HUES6 (cell line): ENCODE data around the gene QPCTL.
"Not testable (repeated sequence)": the region's sequence is repeated elsewhere in the genome, so short reads cannot be mapped to it uniquely, and the experiment has no call there.

Experiments
- H3K27ac ChIP-seq: 2 replicates; pipeline ENCODE4 v1.7.0; 2013; ENCODE audit warnings: low read depth, mild to moderate bottlenecking, low read length, inconsistent platforms
- H3K27me3 ChIP-seq: 2 replicates; pipeline ENCODE4 v1.6.1; 2013; ENCODE audit warnings: low read length; ENCODE audit not compliant: control insufficient read depth, insufficient read depth
- H3K36me3 ChIP-seq: 2 replicates; pipeline ENCODE4 v1.6.1; 2013; ENCODE audit warnings: low read length; ENCODE audit not compliant: control insufficient read depth, insufficient read depth
- H3K4me1 ChIP-seq: 2 replicates; pipeline ENCODE4 v1.6.1; 2013; ENCODE audit warnings: low read length; ENCODE audit not compliant: control insufficient read depth, insufficient read depth
- H3K4me3 ChIP-seq: 2 replicates; pipeline ENCODE4 v1.5.1; 2013; ENCODE audit warnings: low read depth, low read length
- H3K9ac ChIP-seq: one replicate; pipeline ENCODE4 v1.6.1; 2013; ENCODE audit warnings: mild to moderate bottlenecking, low read length
- H3K9me3 ChIP-seq: 2 replicates; pipeline ENCODE4 v1.6.1; 2013; ENCODE audit warnings: low read depth, low read length; ENCODE audit not compliant: control insufficient read depth, insufficient read depth

Gene QPCTL

DNA sequence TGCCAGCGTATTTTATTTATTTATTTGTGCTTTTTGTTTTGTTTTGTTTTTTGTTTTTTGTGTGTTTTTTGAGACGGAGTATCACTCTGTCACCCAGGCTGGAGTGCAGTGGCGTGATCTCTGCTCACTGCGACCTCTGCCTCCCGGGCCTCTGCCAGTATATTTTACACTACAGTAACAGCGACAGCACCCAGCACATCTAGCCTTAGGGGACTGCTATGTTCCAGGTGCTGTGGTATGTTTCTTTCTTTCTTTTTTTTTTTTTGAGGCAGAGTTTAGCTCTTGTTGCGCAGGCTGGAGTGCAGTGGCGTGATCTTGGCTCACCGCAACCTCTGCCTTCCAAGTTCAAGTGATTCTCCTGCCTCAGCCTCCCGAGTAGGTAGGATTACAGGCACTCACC, 59.0 kb downstream of the QPCTL start:
- not testable (repeated sequence) for H3K27ac ChIP-seq, H3K27me3 ChIP-seq, H3K36me3 ChIP-seq, H3K9me3 ChIP-seq, H3K9ac ChIP-seq, H3K4me1 ChIP-seq, H3K4me3 ChIP-seq

DNA sequence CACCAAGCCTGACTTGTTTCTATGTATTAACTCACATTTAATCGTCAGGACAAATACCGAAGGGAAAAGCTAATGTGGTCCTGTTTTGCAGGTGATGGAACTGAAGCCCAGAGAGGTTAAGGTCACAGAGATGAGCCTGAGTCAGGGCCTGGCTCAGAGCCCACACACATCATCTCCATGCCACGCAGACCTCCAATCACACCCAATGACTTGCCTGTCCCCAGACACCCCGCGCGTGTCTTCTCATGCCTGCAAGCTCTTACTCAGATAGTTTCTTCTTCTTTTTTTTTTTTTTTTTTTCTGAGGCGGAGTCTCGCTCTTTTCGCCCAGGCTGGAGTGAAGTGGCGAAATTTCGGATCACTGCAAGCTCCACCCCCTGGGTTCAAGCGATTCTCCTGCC, 60.2 kb downstream of the QPCTL start:
- no peak overlapping the region for H3K4me3 ChIP-seq
- H3K4me1 ChIP-seq, result no peaks in the 10 kb centered on the region
- no peak overlapping the region for H3K9ac ChIP-seq
- no peaks in the 10 kb centered on the region for H3K27me3 ChIP-seq
- H3K36me3 ChIP-seq, result no peaks in the 10 kb centered on the region
- H3K27ac ChIP-seq, result no peak overlapping the region
- H3K9me3 ChIP-seq, result no peaks in the 10 kb centered on the region

DNA sequence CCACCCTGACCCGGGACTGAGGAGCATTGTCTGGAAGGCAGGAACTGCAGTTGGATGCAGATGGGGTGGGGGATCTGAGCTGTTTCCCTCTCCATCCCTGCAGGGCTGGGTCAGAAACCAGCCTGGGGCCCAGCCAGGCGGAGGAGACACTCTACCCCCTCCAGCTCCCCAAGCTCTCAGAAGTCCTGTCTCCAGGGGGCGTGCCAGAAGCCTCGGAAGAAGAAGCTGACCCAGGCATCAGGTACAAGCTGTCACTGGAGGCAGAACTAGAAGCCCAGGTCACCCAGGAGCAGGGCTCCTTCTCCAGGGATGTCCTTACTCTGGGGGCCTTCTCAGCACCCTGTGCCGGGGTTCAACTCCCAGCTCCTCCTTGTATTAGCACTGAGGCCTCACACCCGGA, 61.1 kb downstream of the QPCTL start:
- H3K27ac ChIP-seq, result no peak overlapping the region

More for the DNA sequence above, 61.1 kb downstream of the QPCTL start:
- Histone ChIP-seq H3K4me1 (no peaks in the 10 kb centered on the region), H3K9me3 (no peaks in the 10 kb centered on the region), H3K36me3 (no peaks in the 10 kb centered on the region), H3K9ac (no peak overlapping the region), H3K27me3 (no peaks in the 10 kb centered on the region), H3K4me3 (no peak overlapping the region)
